A549 (cell line): ENCODE results near the gene TTN.

ENCODE experiments used
- BCL3 ChIP-seq: fragments of >200 bp; sonication (Bioruptor Twin); formaldehyde crosslinking; IDR thresholded peaks from 3 replicates; pipeline ENCODE4 v1.6.1; 2016
- BHLHE40 ChIP-seq: IDR thresholded peaks from 2 replicates; pipeline ENCODE4 v1.6.1; 2012; ENCODE audit warnings: low read depth, low read length, inconsistent platforms
- CTCF ChIP-seq: fragments of >200 bp; sonication (Bioruptor Twin); formaldehyde crosslinking; IDR thresholded peaks from 3 replicates; pipeline ENCODE4 v1.5.1; 2016
- ESRRA ChIP-seq: fragments of 150-350 bp; IDR thresholded peaks from 2 replicates; pipeline ENCODE4 v1.6.1; 2014; ENCODE audit warnings: mild to moderate bottlenecking, low read length, borderline replicate concordance
- FOXS1 ChIP-seq: fragments of 250-450 bp; sonication (Bioruptor Pico); IDR thresholded peaks from 2 replicates; pipeline ENCODE4 v1.5.0; 2020; ENCODE audit warnings: mild to moderate bottlenecking, moderate library complexity
- KDM5A ChIP-seq: fragments of 200-600 bp; sonication (generic); IDR thresholded peaks from 2 replicates; pipeline ENCODE4 v1.6.1; 2016; ENCODE audit warnings: antibody characterized with exemption, mild to moderate bottlenecking
- PBX3 ChIP-seq: IDR thresholded peaks from 2 replicates; pipeline ENCODE4 v1.6.1; 2012
- POLR2A ChIP-seq: IDR thresholded peaks from 2 replicates; pipeline ENCODE4 v1.6.1; 2012; ENCODE audit warnings: mild to moderate bottlenecking, low read length
- RAD21 ChIP-seq, 2 experiments: fragments of >200 bp in 1 of 2; sonication (Bioruptor Twin) in 1 of 2; formaldehyde crosslinking in 1 of 2; IDR thresholded peaks in 1 of 2; conservative IDR thresholded peaks in 1 of 2; 2 replicates in 1 of 2; 3 replicates in 1 of 2; pipeline ENCODE4 v1.6.1; 2012 to 2018; ENCODE audit warnings: inconsistent platforms in 1 of 2
- REST ChIP-seq: fragments of 200-600 bp; sonication (generic); IDR thresholded peaks from 2 replicates; pipeline ENCODE4 v1.6.1; 2016; ENCODE audit warnings: antibody characterized with exemption, mild to moderate bottlenecking, moderate library complexity
- RFX5 ChIP-seq: fragments of 450-650 bp; IDR thresholded peaks from 2 replicates; pipeline ENCODE4 v1.7.1; 2014; ENCODE audit warnings: antibody characterized with exemption, mild to moderate bottlenecking, moderate library complexity

- TF ChIP-seq CTCF = no peak
- no peak for TF ChIP-seq REST
- TF ChIP-seq BCL3 = no peak
- TF ChIP-seq BHLHE40 = no peak
- no peak for TF ChIP-seq ESRRA
- no peak for TF ChIP-seq RFX5
- no peak for TF ChIP-seq RAD21 (conservative IDR thresholded peaks at IDR 0.05 in 1 of 2, IDR thresholded peaks at IDR 0.05 in 1 of 2)
- no peak for TF ChIP-seq POLR2A
- TF ChIP-seq PBX3 = no peak
- TF ChIP-seq KDM5A = no peak
- TF ChIP-seq FOXS1 = no peak
Measured at GRCh38 chr2:178829299-178829960, 22.2 kb upstream of the TTN start.
